Right lobe of liver (tissue), 4 donors: ENCODE measurements around the gene TAPBP.

Experiments
- POLR2A ChIP-seq: fragments of 450-650 bp; IDR thresholded peaks from one replicate; pipeline ENCODE4 v1.6.1; 2017; ENCODE audit warnings: antibody characterized with exemption, mild to moderate bottlenecking
- TF ChIP-seq, protein P1 (sequence below), 4 donors: fragments of 200-600 bp in 3 of 4; fragments of 450-650 bp in 1 of 4; IDR thresholded peaks; one replicate each; pipeline versions ENCODE4 v1.5.1 to v1.8.0; 2016 to 2022; ENCODE audit warnings: antibody characterized with exemption in 4 of 4, mild to moderate bottlenecking in 2 of 4
- donor health status: DM: no; HTN: no; CAD: no.
- donor health status: DM: no; HTN: no; CAD: no.
- donor health status: DM: no; HTN: yes; CAD: no.

DNA sequence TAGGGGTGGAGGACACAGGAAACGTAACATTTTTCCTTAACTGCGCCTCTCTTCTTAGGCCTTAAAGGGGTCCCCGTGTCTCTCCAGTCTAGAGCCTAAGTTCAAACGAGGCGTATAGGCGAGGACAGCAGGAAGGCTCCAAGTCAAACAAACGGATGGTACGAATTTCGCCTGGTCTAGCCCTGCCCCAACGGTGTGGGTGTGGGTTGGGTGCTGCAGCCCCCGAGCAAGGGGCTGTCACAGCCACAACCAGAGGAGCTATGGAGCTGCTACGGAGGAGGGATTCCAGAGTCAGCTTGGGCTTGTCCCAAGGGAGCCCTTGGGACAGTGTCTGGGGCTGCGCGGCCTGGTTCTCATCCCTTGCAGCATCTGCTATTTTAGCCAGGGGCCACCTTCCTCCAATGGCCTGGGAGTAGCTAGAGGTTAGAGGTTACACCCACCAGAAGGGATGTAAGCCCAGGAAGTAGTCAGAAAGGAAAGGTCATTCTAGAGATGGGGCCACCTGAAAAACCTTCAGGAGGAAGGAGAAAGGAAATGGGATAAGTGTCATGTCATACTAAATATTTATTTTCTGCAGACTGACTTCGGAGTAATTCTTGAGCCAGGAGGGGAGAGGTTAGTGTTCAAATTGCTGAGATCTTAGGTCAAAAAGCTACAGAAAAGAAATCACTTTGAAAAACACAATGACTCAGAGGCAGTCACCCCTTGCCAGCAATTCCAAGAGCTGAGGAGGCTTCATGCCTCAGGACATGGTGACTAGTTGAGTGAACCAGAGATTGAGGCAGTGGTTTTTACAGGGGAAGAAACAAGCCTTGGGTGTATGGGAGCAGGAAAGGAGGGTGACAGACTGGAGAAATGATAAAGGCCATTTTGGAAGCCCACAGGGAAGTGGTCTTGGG lies 63.9 kb downstream of the TAPBP start:
- TF ChIP-seq, protein P1, sequence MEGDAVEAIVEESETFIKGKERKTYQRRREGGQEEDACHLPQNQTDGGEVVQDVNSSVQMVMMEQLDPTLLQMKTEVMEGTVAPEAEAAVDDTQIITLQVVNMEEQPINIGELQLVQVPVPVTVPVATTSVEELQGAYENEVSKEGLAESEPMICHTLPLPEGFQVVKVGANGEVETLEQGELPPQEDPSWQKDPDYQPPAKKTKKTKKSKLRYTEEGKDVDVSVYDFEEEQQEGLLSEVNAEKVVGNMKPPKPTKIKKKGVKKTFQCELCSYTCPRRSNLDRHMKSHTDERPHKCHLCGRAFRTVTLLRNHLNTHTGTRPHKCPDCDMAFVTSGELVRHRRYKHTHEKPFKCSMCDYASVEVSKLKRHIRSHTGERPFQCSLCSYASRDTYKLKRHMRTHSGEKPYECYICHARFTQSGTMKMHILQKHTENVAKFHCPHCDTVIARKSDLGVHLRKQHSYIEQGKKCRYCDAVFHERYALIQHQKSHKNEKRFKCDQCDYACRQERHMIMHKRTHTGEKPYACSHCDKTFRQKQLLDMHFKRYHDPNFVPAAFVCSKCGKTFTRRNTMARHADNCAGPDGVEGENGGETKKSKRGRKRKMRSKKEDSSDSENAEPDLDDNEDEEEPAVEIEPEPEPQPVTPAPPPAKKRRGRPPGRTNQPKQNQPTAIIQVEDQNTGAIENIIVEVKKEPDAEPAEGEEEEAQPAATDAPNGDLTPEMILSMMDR (IDR thresholded peaks at IDR 0.05): no peak
- TF ChIP-seq POLR2A: no peak
